ENCODE measurements around the gene TNPO2. TPM values are rescaled to one million over a fixed set of nuclear protein-coding genes. Genes with fewer than 3 reads are reported as not detected.
A peak's percentile ranks its signal among the peaks of the same experiment; 100 is the strongest.

Gene TNPO2
- total RNA-seq, 1 donor from 2014 or later, result 76.3 TPM

DNA sequence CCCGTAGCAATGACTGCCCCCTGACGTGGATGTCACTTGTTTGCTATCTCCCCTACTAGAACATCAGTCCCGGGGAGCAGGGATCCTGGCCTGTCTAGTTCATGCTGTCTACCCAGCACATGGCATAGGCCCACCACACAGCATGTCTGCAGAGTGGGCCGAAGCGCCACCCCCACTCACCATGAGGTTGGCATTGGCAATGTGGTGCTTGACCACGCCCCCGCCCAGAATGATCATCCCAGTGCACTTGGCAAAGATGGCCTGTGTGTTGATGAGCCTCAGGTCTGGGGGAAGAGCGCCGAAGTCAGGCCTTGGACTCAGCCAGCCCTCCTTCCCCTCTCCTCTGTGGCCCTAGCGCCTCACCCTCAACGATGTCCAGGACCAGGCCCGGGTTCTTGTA lies 46.8 kb downstream of the TNPO2 start:
- no peak overlapping the region for H3K9ac ChIP-seq (ENCODE audit: low read length)
- H3K4me2 ChIP-seq (ENCODE audit: low read length), result no peak overlapping the region
- Mint-ChIP-seq H3K4me1 (ENCODE audit: low read depth, unreplicated experiment) (peaks cover 2% of the 10 kb centered on the region), H3K36me3 (ENCODE audit: low read depth, unreplicated experiment) (peaks cover 12% of the 10 kb centered on the region), H3K27ac (ENCODE audit: unreplicated experiment) (peak overlapping the region; percentile 48), H3K9me3 (ENCODE audit: unreplicated experiment) (no peaks in the 10 kb centered on the region), H3K4me3 (ENCODE audit: unreplicated experiment) (peak overlapping the region; percentile 29), H3K27me3 (ENCODE audit: low read depth, unreplicated experiment) (no peaks in the 10 kb centered on the region)
- no peaks in the 10 kb centered on the region for H3K27me3 ChIP-seq (ENCODE audit: insufficient read depth, low read length)
- H3K4me1 ChIP-seq (ENCODE audit: insufficient read depth, low read length), result no peaks in the 10 kb centered on the region
- H2AFZ ChIP-seq (ENCODE audit: low read depth, low read length), result no peak overlapping the region
- TF ChIP-seq, protein P1, sequence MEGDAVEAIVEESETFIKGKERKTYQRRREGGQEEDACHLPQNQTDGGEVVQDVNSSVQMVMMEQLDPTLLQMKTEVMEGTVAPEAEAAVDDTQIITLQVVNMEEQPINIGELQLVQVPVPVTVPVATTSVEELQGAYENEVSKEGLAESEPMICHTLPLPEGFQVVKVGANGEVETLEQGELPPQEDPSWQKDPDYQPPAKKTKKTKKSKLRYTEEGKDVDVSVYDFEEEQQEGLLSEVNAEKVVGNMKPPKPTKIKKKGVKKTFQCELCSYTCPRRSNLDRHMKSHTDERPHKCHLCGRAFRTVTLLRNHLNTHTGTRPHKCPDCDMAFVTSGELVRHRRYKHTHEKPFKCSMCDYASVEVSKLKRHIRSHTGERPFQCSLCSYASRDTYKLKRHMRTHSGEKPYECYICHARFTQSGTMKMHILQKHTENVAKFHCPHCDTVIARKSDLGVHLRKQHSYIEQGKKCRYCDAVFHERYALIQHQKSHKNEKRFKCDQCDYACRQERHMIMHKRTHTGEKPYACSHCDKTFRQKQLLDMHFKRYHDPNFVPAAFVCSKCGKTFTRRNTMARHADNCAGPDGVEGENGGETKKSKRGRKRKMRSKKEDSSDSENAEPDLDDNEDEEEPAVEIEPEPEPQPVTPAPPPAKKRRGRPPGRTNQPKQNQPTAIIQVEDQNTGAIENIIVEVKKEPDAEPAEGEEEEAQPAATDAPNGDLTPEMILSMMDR (IDR thresholded peaks at IDR 0.05; ENCODE audit: insufficient read depth, low read depth, low read length), result no peak
- no peak for TF ChIP-seq EZH2 (IDR thresholded peaks at IDR 0.05; ENCODE audit: insufficient read depth, low read length)
- no peak overlapping the region for H3K27ac ChIP-seq (ENCODE audit: low read depth, low read length)
- DNase-seq (ENCODE audit: low read depth) (no peak), FAIRE-seq (no peak)
- H3K9me3 ChIP-seq (ENCODE audit: insufficient read depth, low read depth, low read length), result no peaks in the 10 kb centered on the region
- peaks cover 26% of the 10 kb centered on the region for H3K79me2 ChIP-seq (ENCODE audit: insufficient read depth, low read length)
- no peak overlapping the region for H3K4me3 ChIP-seq (ENCODE audit: insufficient read depth, low read depth, low read length)
- peaks cover 23% of the 10 kb centered on the region for H3K36me3 ChIP-seq (ENCODE audit: insufficient read depth, low read length)
- peaks cover 31% of the 10 kb centered on the region for H4K20me1 ChIP-seq (ENCODE audit: insufficient read depth, low read length)

DNA sequence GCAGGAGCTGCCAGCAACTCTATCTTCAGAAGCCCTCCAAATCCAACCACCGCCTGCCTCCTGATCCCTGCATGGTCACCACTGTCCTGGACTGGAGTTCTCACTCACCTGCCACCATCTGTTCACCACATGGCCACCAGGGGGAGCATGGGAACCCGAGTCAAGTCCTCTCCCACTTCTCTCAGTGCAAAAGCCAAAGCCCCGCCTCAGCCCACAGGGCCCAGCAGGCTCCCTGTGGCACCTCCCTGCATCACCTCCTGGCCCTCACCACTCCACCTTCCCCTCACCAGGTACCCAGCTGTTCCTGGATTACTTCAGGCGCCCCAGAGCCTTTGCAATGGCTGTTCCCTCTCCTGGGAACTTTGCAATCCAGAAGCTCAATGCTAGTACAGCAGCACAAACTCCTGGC lies 47.3 kb downstream of the TNPO2 start:
- H3K4me1 Mint-ChIP-seq (ENCODE audit: low read depth, unreplicated experiment), result peaks cover 3% of the 10 kb centered on the region
- Histone ChIP-seq H3K27ac (ENCODE audit: low read depth, low read length) (no peak overlapping the region), H2AFZ (ENCODE audit: low read depth, low read length) (no peak overlapping the region), H3K4me1 (ENCODE audit: insufficient read depth, low read length) (no peaks in the 10 kb centered on the region), H3K36me3 (ENCODE audit: insufficient read depth, low read length) (peaks cover 25% of the 10 kb centered on the region), H3K4me3 (ENCODE audit: insufficient read depth, low read depth, low read length) (no peak overlapping the region), H3K9me3 (ENCODE audit: insufficient read depth, low read depth, low read length) (no peaks in the 10 kb centered on the region), H3K79me2 (ENCODE audit: insufficient read depth, low read length) (peaks cover 26% of the 10 kb centered on the region), H3K27me3 (ENCODE audit: insufficient read depth, low read length) (no peaks in the 10 kb centered on the region), H3K9ac (ENCODE audit: low read length) (no peak overlapping the region), H4K20me1 (ENCODE audit: insufficient read depth, low read length) (peaks cover 31% of the 10 kb centered on the region), H3K4me2 (ENCODE audit: low read length) (no peak overlapping the region)
- TF ChIP-seq EZH2 (IDR thresholded peaks at IDR 0.05; ENCODE audit: insufficient read depth, low read length), result no peak
- TF ChIP-seq, protein P1 (IDR thresholded peaks at IDR 0.05; ENCODE audit: insufficient read depth, low read depth, low read length), result peak; percentile 76
- no peak for FAIRE-seq
- no peak overlapping the region for H3K4me3 Mint-ChIP-seq (ENCODE audit: unreplicated experiment)
- H3K9me3 Mint-ChIP-seq (ENCODE audit: unreplicated experiment), result no peaks in the 10 kb centered on the region
- no peaks in the 10 kb centered on the region for H3K27me3 Mint-ChIP-seq (ENCODE audit: low read depth, unreplicated experiment)
- H3K27ac Mint-ChIP-seq (ENCODE audit: unreplicated experiment), result peak overlapping the region; percentile 48
- peaks cover 15% of the 10 kb centered on the region for H3K36me3 Mint-ChIP-seq (ENCODE audit: low read depth, unreplicated experiment)
- peak; percentile 31 for DNase-seq (ENCODE audit: low read depth)

DNA sequence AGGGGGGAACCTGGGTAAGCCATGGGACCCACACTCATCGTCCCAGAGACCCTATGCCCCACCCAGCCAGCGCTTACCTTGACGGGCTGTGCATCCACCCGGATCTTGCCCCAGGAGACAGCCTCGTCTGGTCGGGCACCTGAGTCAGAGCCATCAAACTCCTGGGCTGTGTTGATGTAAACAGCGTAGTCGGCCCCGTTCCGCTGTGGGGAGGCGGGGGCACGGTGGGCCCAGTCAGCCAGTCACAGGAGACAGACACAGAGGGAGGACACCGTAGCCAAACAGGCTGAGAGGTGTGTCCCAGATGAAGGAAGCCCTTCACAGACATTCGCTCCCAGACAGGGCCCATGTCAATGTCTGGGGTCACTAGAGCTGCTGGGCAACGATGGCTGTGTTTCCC lies 47.8 kb downstream of the TNPO2 start:
- no peak for TF ChIP-seq EZH2 (IDR thresholded peaks at IDR 0.05; ENCODE audit: insufficient read depth, low read length)
- TF ChIP-seq, protein P1 (IDR thresholded peaks at IDR 0.05; ENCODE audit: insufficient read depth, low read depth, low read length), result no peak
- no peak for DNase-seq (ENCODE audit: low read depth)
- H3K9me3 Mint-ChIP-seq (ENCODE audit: unreplicated experiment), result no peaks in the 10 kb centered on the region
- peaks cover 25% of the 10 kb centered on the region for H3K36me3 ChIP-seq (ENCODE audit: insufficient read depth, low read length)
- peaks cover 31% of the 10 kb centered on the region for H4K20me1 ChIP-seq (ENCODE audit: insufficient read depth, low read length)
- no peak overlapping the region for H3K4me3 ChIP-seq (ENCODE audit: insufficient read depth, low read depth, low read length)
- no peak overlapping the region for H3K9ac ChIP-seq (ENCODE audit: low read length)
- H3K4me3 Mint-ChIP-seq (ENCODE audit: unreplicated experiment), result no peak overlapping the region
- no peak overlapping the region for H3K27ac ChIP-seq (ENCODE audit: low read depth, low read length)
- no peak overlapping the region for H3K4me2 ChIP-seq (ENCODE audit: low read length)
- peaks cover 15% of the 10 kb centered on the region for H3K36me3 Mint-ChIP-seq (ENCODE audit: low read depth, unreplicated experiment)
- no peaks in the 10 kb centered on the region for H3K27me3 ChIP-seq (ENCODE audit: insufficient read depth, low read length)
- no peak for FAIRE-seq
- peaks cover 26% of the 10 kb centered on the region for H3K79me2 ChIP-seq (ENCODE audit: insufficient read depth, low read length)
- H3K4me1 Mint-ChIP-seq (ENCODE audit: low read depth, unreplicated experiment), result peaks cover 3% of the 10 kb centered on the region
- no peaks in the 10 kb centered on the region for H3K4me1 ChIP-seq (ENCODE audit: insufficient read depth, low read length)
- no peak overlapping the region for H2AFZ ChIP-seq (ENCODE audit: low read depth, low read length)
- H3K9me3 ChIP-seq (ENCODE audit: insufficient read depth, low read depth, low read length), result no peaks in the 10 kb centered on the region
- no peaks in the 10 kb centered on the region for H3K27me3 Mint-ChIP-seq (ENCODE audit: low read depth, unreplicated experiment)
- H3K27ac Mint-ChIP-seq (ENCODE audit: unreplicated experiment), result no peak overlapping the region

Data from astrocyte (in vitro differentiated cells and primary cell).